Panc1 (cell line): Measurements from ENCODE around the gene RSPH4A.

ENCODE experiments used
- POLR2AphosphoS5 ChIP-seq: IDR thresholded peaks from 2 replicates; pipeline ENCODE4 v1.6.1; 2012; ENCODE audit warnings: mild to moderate bottlenecking, low read depth, low read length, moderate library complexity
- SIN3A ChIP-seq: IDR thresholded peaks from 2 replicates; pipeline ENCODE4 v1.6.1; 2012; ENCODE audit warnings: low read depth, mild to moderate bottlenecking, low read length, moderate library complexity, borderline replicate concordance; ENCODE audit not compliant: insufficient read depth
- TCF7L2 ChIP-seq: IDR thresholded peaks from 2 replicates; pipeline ENCODE4 v1.6.1; 2011; ENCODE audit warnings: mild to moderate bottlenecking, low read depth, low read length, inconsistent platforms
- TF ChIP-seq, protein P1 (sequence below), 2 experiments: IDR thresholded peaks; 2 replicates each; pipeline ENCODE4 v1.6.1; 2011 to 2012; ENCODE audit warnings: low read depth in 2 of 2, control low read depth in 1 of 2, low read length in 1 of 2, mild to moderate bottlenecking in 1 of 2, moderate library complexity in 1 of 2; ENCODE audit not compliant: insufficient read depth in 1 of 2
- TF ChIP-seq, protein P2 (sequence below): fragments of 450-650 bp; IDR thresholded peaks from 2 replicates; pipeline ENCODE4 v1.5.1; 2017; ENCODE audit warnings: mild to moderate bottlenecking

DNA sequence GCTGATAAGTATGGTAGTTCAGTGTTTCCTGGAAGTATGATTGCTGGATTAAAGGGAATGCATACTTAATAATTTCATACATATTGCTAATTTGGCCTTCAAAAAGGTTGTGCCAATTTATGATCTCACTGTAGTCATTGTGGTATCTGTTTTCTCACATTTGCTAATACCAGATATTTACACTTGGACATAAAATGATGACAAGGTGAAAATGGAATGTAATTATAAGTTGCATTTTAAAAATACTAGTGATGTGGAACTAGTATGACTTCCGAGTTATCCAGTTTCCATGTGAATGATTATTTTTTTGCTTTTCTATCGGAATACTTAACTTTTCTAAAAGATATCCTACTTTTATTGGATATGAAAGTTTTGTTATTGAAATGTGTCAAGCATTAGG is 29.5 kb upstream of the RSPH4A start:
- TF ChIP-seq, protein P1, sequence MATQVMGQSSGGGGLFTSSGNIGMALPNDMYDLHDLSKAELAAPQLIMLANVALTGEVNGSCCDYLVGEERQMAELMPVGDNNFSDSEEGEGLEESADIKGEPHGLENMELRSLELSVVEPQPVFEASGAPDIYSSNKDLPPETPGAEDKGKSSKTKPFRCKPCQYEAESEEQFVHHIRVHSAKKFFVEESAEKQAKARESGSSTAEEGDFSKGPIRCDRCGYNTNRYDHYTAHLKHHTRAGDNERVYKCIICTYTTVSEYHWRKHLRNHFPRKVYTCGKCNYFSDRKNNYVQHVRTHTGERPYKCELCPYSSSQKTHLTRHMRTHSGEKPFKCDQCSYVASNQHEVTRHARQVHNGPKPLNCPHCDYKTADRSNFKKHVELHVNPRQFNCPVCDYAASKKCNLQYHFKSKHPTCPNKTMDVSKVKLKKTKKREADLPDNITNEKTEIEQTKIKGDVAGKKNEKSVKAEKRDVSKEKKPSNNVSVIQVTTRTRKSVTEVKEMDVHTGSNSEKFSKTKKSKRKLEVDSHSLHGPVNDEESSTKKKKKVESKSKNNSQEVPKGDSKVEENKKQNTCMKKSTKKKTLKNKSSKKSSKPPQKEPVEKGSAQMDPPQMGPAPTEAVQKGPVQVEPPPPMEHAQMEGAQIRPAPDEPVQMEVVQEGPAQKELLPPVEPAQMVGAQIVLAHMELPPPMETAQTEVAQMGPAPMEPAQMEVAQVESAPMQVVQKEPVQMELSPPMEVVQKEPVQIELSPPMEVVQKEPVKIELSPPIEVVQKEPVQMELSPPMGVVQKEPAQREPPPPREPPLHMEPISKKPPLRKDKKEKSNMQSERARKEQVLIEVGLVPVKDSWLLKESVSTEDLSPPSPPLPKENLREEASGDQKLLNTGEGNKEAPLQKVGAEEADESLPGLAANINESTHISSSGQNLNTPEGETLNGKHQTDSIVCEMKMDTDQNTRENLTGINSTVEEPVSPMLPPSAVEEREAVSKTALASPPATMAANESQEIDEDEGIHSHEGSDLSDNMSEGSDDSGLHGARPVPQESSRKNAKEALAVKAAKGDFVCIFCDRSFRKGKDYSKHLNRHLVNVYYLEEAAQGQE (IDR thresholded peaks at IDR 0.05; ENCODE audit: insufficient read depth in 1 of 2, low read depth in 2 of 2, low read length in 1 of 2) = no peak
- TF ChIP-seq, protein P2, sequence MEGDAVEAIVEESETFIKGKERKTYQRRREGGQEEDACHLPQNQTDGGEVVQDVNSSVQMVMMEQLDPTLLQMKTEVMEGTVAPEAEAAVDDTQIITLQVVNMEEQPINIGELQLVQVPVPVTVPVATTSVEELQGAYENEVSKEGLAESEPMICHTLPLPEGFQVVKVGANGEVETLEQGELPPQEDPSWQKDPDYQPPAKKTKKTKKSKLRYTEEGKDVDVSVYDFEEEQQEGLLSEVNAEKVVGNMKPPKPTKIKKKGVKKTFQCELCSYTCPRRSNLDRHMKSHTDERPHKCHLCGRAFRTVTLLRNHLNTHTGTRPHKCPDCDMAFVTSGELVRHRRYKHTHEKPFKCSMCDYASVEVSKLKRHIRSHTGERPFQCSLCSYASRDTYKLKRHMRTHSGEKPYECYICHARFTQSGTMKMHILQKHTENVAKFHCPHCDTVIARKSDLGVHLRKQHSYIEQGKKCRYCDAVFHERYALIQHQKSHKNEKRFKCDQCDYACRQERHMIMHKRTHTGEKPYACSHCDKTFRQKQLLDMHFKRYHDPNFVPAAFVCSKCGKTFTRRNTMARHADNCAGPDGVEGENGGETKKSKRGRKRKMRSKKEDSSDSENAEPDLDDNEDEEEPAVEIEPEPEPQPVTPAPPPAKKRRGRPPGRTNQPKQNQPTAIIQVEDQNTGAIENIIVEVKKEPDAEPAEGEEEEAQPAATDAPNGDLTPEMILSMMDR = no peak
- TF ChIP-seq POLR2AphosphoS5 (no peak), SIN3A (no peak), TCF7L2 (no peak)
